D341Med (cell line): ENCODE measurements around the gene CDCA3.

Experiments
- DNase-seq: peaks from one replicate; pipeline ENCODE4 v3.0.0; 2012; ENCODE audit warnings: low spot score

The CDCA3 gene

GRCh38 chr12:6819106-6820030 is 31.7 kb downstream of the CDCA3 start:
- no peak for DNase-seq

DNA sequence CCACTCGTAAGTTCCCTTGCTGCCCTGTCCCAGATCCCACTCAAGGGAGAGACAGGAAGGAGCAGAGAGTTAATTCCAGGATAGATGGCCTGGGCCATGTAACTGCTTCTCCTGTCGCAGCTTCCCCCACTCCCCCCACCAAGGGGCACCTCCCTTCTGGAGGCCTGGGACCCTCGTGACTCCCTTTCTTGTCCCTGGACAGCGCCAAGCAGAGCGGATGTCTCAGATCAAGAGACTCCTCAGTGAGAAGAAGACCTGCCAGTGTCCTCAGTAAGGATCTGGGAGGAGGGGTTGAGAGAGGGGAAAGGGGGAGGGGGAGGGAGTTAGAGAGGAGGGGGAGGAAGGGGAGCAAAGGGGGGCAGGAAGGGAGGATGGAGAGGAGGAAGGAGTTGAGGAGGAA is 32.4 kb downstream of the CDCA3 start:
- no peak for DNase-seq

DNA sequence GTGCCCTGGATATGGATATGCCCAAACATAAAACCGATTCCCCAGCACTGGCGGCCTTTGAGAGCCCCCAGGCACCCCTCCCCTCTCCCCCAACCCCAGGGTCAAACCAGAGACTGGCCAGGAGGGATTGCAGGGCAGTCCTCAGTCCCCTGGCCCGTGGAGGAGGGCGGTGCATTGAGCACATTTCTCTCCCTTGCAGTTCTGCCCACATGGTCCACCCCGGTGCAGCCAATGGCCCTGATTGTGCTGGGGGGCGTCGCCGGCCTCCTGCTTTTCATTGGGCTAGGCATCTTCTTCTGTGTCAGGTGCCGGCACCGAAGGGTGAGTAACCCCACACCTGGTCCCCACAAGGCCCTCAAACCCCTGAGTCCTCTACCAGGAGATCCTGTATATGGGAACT is 32.9 kb downstream of the CDCA3 start:
- DNase-seq = no peak

DNA sequence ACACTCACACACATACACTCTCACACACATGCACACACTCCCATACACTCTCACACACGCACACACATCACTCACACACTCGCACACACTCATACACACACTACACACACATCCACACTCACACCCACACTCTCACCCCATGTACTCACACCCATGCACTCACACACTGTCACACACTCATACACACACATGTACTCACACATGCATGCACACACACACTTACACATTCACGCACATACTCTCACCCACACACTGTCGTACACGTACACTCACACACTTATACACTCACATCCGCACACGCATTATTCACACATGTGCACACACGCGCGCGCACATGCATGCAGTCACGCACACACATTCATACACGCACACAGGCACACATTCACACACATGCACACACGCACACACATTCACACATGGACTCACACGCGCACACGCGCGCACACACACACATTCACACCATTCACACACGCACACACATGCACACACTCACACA is 33.4 kb downstream of the CDCA3 start:
- DNase-seq = no peak

DNA sequence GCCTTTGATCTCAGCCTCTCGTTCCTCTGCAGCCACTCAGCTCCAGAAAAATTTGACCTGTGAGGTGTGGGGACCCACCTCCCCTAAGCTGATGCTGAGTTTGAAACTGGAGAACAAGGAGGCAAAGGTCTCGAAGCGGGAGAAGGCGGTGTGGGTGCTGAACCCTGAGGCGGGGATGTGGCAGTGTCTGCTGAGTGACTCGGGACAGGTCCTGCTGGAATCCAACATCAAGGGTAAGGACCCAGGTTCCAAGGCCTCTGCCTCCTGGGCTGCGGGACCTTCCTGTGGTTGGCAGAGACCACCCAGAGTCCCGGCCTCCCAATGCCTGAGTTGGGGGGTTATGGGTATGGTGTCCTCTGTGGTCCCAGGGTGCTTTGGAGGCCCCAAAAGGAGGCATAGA is 34.0 kb downstream of the CDCA3 start:
- no peak for DNase-seq

GRCh38 chr12:6816598-6816997 is 34.5 kb downstream of the CDCA3 start:
- no peak for DNase-seq

GRCh38 chr12:6813363-6813762 is 37.7 kb downstream of the CDCA3 start:
- no peak for DNase-seq

- peak; percentile 12 for DNase-seq
These were observed 40.3 kb downstream of the CDCA3 start for GRCh38 chr12:6810758-6811157.

GRCh38 chr12:6809056-6809455 is 42.0 kb downstream of the CDCA3 start:
- no peak for DNase-seq

DNA sequence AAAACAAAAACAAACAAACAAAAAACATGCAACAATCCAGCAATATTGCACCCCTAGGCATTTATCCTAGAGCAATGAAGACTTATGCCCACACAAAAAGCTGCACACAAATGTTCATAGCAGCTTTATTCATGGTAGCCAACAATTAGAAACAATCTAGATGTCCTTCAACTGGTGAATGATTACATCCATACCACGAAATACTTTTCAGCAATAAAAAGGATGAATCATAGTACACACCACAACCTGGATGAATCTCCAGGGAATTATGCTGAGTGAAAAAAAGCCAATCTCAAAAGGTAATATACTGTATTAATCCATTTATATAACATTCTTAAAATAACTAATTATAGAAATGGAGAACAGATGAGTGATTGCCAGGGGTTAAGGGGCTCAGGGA is 43.9 kb downstream of the CDCA3 start:
- no peak for DNase-seq

- DNase-seq = no peak
These were observed 51.9 kb downstream of the CDCA3 start for GRCh38 chr12:6799147-6799546.
